HL-60 (cell line): ENCODE data around the gene ARHGAP10.

ENCODE experiments used
- GABPA ChIP-seq: IDR thresholded peaks from 2 replicates; pipeline ENCODE4 v1.6.1; 2012; ENCODE audit warnings: low read depth
- POLR2AphosphoS5 ChIP-seq: IDR thresholded peaks from 2 replicates; pipeline ENCODE4 v1.6.1; 2012; ENCODE audit warnings: low read depth
- SPI1 ChIP-seq: IDR thresholded peaks from 2 replicates; pipeline ENCODE4 v1.6.1; 2012; ENCODE audit warnings: low read depth, mild to moderate bottlenecking, borderline replicate concordance
- TF ChIP-seq, protein P1 (sequence below): IDR thresholded peaks from one replicate; pipeline ENCODE4 v1.5.1; 2011; ENCODE audit warnings: low read length, control low read depth, inconsistent platforms; ENCODE audit not compliant: insufficient read depth

DNA sequence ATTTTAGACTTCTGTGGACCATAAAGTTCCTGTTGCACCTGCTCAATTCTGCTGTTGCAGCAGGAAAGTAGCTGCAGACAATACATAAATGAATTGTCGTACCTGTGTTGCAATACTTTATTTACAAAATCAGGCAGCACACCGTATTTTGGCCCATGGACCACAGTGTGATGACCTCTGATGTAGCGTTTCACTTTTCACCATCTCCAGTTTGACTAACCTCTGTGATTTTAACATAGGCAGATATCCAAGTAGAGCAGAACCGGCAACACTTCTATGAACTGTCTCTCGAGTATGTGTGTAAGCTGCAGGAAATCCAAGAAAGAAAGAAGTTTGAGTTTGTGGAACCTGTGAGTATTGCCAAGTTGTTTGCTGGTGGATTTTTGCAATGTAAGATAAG lies 132.7 kb downstream of the ARHGAP10 start:
- TF ChIP-seq, protein P1, sequence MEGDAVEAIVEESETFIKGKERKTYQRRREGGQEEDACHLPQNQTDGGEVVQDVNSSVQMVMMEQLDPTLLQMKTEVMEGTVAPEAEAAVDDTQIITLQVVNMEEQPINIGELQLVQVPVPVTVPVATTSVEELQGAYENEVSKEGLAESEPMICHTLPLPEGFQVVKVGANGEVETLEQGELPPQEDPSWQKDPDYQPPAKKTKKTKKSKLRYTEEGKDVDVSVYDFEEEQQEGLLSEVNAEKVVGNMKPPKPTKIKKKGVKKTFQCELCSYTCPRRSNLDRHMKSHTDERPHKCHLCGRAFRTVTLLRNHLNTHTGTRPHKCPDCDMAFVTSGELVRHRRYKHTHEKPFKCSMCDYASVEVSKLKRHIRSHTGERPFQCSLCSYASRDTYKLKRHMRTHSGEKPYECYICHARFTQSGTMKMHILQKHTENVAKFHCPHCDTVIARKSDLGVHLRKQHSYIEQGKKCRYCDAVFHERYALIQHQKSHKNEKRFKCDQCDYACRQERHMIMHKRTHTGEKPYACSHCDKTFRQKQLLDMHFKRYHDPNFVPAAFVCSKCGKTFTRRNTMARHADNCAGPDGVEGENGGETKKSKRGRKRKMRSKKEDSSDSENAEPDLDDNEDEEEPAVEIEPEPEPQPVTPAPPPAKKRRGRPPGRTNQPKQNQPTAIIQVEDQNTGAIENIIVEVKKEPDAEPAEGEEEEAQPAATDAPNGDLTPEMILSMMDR: no peak
- TF ChIP-seq POLR2AphosphoS5 (no peak), GABPA (no peak), SPI1 (no peak)
